Coronary artery (tissue), 2 donors: Measurements from ENCODE around the gene IFRD2.
"Not testable (repeated sequence)": the region's sequence is repeated elsewhere in the genome, so short reads cannot be mapped to it uniquely, and the experiment has no call there.

ENCODE experiments used
- DNase-seq: peaks from one replicate; pipeline ENCODE4 v3.0.0-alpha.2; 2017; ENCODE audit warnings: low spot score
- H3K27ac ChIP-seq, 2 donors: fragments of 200-600 bp; sonication (generic); one replicate each; pipeline ENCODE4 v1.5.1; 2016 to 2019
- H3K4me3 ChIP-seq: fragments of 200-600 bp; sonication (generic); 2 replicates; pipeline ENCODE4 v1.5.1; 2016; ENCODE audit warnings: mild to moderate bottlenecking, moderate library complexity
- TF ChIP-seq, protein P1 (sequence below): fragments of 200-600 bp; sonication (generic); IDR thresholded peaks from one replicate; pipeline ENCODE4 v1.5.1; 2019; ENCODE audit warnings: antibody characterized with exemption

Gene IFRD2

DNA sequence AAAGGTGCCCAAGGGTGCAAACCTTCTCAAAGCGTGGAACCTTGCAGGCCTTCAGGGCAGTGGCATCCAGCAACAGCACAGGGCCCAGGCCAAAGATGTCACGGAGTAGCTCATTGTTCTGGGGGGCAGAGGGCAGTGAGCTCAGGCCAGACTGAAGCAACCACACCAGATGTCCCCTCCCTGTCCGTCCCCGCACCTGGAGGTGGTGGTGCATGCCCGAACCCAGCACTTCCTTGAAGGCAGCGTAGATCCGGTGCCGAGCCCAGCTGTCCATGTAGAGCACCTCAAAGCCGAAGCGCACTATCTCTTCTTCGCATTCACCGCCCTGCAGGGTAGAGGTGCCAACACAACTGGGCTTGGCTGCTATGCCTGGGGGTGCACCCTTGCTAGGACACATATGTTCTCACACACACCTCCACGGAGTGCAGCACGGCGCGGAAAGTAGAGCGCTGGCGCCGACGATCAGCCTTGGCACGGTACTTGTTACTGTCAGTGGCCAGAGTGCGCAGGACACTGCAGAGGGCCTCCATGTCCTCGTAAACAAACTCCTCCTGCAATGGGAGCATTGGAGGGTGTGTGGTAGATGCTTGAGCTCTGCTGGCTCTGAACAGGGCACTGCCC is 3.7 kb downstream of the IFRD2 start:
- peak; percentile 67 for DNase-seq
- TF ChIP-seq, protein P1, sequence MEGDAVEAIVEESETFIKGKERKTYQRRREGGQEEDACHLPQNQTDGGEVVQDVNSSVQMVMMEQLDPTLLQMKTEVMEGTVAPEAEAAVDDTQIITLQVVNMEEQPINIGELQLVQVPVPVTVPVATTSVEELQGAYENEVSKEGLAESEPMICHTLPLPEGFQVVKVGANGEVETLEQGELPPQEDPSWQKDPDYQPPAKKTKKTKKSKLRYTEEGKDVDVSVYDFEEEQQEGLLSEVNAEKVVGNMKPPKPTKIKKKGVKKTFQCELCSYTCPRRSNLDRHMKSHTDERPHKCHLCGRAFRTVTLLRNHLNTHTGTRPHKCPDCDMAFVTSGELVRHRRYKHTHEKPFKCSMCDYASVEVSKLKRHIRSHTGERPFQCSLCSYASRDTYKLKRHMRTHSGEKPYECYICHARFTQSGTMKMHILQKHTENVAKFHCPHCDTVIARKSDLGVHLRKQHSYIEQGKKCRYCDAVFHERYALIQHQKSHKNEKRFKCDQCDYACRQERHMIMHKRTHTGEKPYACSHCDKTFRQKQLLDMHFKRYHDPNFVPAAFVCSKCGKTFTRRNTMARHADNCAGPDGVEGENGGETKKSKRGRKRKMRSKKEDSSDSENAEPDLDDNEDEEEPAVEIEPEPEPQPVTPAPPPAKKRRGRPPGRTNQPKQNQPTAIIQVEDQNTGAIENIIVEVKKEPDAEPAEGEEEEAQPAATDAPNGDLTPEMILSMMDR, result no peak
- no peak overlapping the region for H3K4me3 ChIP-seq

DNA sequence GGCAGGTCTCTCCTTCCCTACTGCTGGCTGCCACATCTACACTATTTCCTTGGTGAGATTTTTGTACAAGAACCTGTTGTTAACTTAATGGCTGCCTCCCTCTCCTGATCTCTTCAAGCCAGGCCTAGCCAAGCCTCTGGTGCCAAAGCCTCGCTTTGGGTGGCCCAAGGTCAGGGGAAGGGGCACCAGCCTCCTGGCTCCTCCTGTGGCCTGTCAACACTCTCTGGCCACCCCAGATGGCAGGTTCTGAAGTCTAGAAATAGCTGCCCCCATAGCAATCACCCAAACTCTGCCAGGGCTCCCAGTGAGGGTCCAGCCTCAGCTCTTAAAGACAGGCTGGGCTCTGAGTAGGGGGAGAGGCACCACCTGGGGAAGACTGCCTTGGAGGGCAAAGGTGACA is 5.0 kb downstream of the IFRD2 start:
- Histone ChIP-seq H3K4me3 (no peak overlapping the region), H3K27ac (no peak overlapping the region)
- TF ChIP-seq, protein P1, result no peak
- no peak for DNase-seq

More for the DNA sequence above, 3.7 kb downstream of the IFRD2 start:
- H3K27ac ChIP-seq, result no peak overlapping the region

- Histone ChIP-seq H3K27ac (no peak overlapping the region), H3K4me3 (no peak overlapping the region)
- no peak for DNase-seq
These were observed 5.7 kb downstream of the IFRD2 start for GRCh38 chr3:50286322-50287227.

DNA sequence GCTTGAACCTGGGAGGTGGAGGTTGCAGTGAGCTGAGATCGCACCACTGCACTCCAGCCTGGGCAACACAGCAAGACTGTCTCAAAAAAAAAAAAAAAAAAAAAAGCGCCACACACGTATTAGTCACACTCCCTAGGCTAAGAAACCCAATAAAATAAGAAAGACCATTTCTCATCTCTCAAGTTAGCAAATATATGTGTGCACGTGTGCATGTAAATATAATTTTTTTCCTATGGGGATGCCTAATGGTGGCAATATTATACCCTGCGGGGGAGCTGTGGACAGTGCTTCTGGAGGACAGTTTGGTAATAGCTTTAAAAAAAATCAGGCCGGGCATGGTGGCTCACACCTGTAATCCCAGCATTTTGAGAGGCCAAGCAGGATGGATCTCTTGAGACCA is 8.1 kb downstream of the IFRD2 start:
- H3K27ac ChIP-seq, H3K4me3 ChIP-seq, DNase-seq: not testable (repeated sequence)

More at GRCh38 chr3:50286322-50287227, 5.7 kb downstream of the IFRD2 start:
- TF ChIP-seq, protein P1, result no peak

DNA sequence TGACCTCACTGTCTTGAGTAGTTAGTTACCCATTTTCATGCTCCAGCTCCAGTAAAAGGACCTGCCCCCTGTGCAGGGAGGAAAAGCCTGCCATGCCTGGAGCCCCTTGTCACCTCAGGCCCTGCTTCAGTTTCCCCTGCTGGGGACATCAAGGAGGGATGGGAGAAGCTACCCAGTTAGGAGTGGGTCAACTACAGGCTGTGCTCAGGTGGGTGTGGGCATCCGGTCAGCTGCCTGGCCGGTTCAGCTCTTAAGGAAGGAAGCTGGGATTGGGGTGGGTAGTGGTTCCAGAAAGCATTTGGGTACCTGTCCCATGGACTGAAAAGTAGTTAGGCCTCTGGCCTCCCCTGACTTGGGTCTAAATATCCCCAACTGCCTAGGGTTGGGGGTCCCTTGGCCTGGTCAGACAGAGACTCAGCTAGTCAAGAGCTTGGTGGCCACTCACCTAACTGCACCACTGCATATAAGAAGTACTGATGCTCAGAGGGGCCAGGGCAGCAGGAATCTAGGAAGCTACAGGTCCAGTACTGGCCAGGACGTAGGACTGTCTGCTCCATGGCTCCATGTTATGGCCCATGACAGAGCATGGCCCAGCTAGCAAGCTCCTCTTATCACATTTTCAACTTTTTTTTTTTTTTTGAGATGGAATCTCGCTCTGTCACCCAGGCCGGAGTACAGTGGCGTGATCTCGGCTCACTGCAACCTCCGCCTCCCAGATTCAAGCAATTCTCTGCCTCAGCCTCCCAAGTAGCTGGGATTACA is 12.8 kb downstream of the IFRD2 start:
- peak overlapping the region; percentile 56 to 71 for H3K27ac ChIP-seq
- TF ChIP-seq, protein P1, result no peak
- H3K4me3 ChIP-seq, result no peak overlapping the region
- DNase-seq, result no peak

DNA sequence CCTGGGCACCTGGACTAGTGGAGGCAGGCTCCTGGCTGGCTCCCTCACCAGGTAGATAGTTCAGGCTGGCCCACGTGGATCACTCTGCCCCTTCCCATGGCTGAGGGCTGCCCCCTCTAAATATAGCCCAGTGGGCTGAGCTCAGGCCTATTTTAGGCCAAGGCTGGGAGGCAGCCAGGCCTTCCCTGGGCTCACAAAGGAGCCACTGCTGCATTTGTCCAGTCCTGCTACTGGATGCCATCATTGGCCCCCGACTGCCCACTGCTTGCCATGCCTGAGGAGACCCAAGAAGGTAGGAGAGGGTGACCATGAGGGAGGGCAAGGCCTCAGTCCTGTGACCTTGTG is 13.4 kb downstream of the IFRD2 start, which contains the start of gene LSMEM2:
TSS of gene LSMEM2 (plus strand) at position 208 of the 345 bp plus-strand sequence. CDS start at position 235, 27 bp downstream.
- Histone ChIP-seq H3K4me3 (no peak within 1 kb of the TSS), H3K27ac (peak within 1 kb of the TSS; percentile 56 to 71)
- TF ChIP-seq, protein P1, result no peak
- no peak for DNase-seq
